NT2/D1 (cell line): ENCODE data around the gene TPD52L1.

Experiments
- YY1 ChIP-seq: IDR thresholded peaks from 2 replicates; pipeline ENCODE4 v1.6.1; 2011; ENCODE audit not compliant: insufficient read length, insufficient read depth
- ZNF274 ChIP-seq: IDR thresholded peaks from 2 replicates; pipeline ENCODE4 v1.6.1; 2011; ENCODE audit warnings: mild to moderate bottlenecking, low read depth, low read length

GRCh38 chr6:125224231-125224861 is 70.8 kb downstream of the TPD52L1 start:
- no peak for TF ChIP-seq ZNF274
- TF ChIP-seq YY1: no peak
